Measurements from ENCODE around the gene PYROXD2.

Gene PYROXD2

GRCh38 chr10:98407017-98407743 is 7.8 kb downstream of the PYROXD2 start:
- FAIRE-seq, result no peak

GRCh38 chr10:98405422-98405821 is 9.6 kb downstream of the PYROXD2 start:
- DNase-seq (ENCODE audit: insufficient read length, low spot score) (no peak), FAIRE-seq (no peak)
- TF ChIP-seq, protein P1, sequence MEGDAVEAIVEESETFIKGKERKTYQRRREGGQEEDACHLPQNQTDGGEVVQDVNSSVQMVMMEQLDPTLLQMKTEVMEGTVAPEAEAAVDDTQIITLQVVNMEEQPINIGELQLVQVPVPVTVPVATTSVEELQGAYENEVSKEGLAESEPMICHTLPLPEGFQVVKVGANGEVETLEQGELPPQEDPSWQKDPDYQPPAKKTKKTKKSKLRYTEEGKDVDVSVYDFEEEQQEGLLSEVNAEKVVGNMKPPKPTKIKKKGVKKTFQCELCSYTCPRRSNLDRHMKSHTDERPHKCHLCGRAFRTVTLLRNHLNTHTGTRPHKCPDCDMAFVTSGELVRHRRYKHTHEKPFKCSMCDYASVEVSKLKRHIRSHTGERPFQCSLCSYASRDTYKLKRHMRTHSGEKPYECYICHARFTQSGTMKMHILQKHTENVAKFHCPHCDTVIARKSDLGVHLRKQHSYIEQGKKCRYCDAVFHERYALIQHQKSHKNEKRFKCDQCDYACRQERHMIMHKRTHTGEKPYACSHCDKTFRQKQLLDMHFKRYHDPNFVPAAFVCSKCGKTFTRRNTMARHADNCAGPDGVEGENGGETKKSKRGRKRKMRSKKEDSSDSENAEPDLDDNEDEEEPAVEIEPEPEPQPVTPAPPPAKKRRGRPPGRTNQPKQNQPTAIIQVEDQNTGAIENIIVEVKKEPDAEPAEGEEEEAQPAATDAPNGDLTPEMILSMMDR (IDR thresholded peaks at IDR 0.05; ENCODE audit: insufficient read depth, missing control alignments), result no peak

More at GRCh38 chr10:98407017-98407743, 7.8 kb downstream of the PYROXD2 start:
- TF ChIP-seq, protein P1 (IDR thresholded peaks at IDR 0.05; ENCODE audit: insufficient read depth, missing control alignments), result no peak
- DNase-seq (ENCODE audit: insufficient read length, low spot score), result no peak

GRCh38 chr10:98404571-98405359 is 10.2 kb downstream of the PYROXD2 start:
- DNase-seq (ENCODE audit: insufficient read length, low spot score) (no peak), FAIRE-seq (no peak)
- TF ChIP-seq, protein P1 (IDR thresholded peaks at IDR 0.05; ENCODE audit: insufficient read depth, missing control alignments), result no peak

- TF ChIP-seq, protein P1 (IDR thresholded peaks at IDR 0.05; ENCODE audit: insufficient read depth, missing control alignments), result no peak
- no peak for FAIRE-seq
- DNase-seq (ENCODE audit: insufficient read length, low spot score), result no peak
Observed at GRCh38 chr10:98403812-98404504, 11.0 kb downstream of the PYROXD2 start.

- no peak for DNase-seq (ENCODE audit: insufficient read length, low spot score)
- TF ChIP-seq, protein P1 (IDR thresholded peaks at IDR 0.05; ENCODE audit: insufficient read depth, missing control alignments), result no peak
- FAIRE-seq, result no peak
Observed at GRCh38 chr10:98402931-98403718, 11.9 kb downstream of the PYROXD2 start.

DNA sequence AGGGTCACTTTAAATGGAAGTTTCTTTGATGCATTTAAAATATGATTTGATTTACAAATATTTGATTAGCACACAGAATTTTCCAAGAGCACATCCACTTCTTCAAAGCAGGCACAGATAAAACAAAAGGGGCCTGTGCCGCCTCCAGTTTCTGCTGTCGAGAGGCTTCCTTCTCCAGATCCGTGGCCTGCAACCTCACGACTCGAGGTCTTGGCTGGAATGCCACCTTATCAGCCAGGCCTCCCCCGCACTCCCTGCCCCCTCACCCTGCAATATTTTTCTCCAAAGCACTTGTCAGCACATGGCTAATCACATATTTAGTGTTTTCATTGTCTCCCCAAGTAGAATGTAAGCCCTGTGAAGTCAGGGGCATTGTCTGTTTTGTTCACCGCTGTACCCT is 12.5 kb downstream of the PYROXD2 start:
- DNase-seq (ENCODE audit: insufficient read length, low spot score), result no peak
- no peak for FAIRE-seq
- TF ChIP-seq, protein P1 (IDR thresholded peaks at IDR 0.05; ENCODE audit: insufficient read depth, missing control alignments), result no peak
